ENCODE data around the gene TLE5.

TLE5 gene

DNA sequence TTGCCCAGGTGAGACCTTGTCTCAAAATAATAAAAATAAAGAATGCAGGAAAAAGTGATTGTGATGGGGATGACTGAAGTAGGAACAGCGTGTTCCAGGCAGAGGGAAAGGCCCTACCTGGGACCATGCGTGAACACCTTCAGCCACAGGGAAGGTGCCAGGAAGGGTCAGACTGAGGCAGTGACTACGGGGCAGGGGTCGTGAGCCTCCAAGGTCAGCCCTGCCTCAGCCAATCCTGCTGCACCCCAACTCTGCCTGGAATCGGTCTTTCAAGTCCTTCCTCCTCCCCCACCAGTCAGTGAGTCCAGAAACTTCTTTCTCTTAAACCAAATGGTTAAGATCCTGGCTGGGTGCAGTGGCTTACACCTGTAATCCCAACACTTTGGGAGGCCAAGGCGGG lies 17.1 kb downstream of the TLE5 start:
- no peak for ATAC-seq

DNA sequence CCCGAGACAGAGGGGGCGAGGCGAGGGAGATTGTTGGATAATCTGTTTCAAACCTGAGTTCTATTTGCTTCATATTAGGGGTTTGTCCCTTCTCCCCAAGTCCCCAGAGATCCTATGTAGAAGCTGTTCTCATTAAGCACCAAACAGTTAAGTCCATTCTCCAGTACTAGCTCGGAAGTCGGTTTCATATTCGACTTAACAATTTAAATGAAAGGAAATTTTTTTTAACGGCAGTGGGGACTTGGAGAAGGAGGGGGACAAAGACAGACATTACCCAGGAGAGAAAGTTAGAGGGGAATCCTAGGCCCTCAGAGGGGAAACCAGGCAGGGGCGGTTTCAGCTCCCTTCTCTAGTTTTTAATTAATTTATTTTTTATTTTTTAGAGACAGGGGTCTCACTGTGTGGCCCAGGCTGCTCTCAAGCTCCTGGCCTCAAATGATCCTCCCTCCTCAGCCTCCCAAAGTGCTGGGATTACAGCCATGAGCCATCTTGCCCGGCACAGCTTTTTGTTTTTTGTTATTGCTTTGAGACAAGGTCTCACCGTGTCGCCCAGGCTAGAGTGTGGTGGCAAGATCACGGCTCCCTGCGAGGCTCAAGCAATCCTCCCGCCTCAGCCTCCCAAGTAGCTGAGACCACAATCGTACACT lies 19.6 kb downstream of the TLE5 start:
- ATAC-seq = no peak
- no peak for TF ChIP-seq TOX (CRISPR knock-in tag; IDR thresholded peaks at IDR 0.05; ENCODE audit: borderline replicate concordance)

More for the DNA sequence above, 17.1 kb downstream of the TLE5 start:
- TF ChIP-seq TOX (CRISPR knock-in tag; IDR thresholded peaks at IDR 0.05; ENCODE audit: borderline replicate concordance) = no peak
- TF ChIP-seq RARB (CRISPR knock-in tag; IDR thresholded peaks at IDR 0.05) = no peak
- no peak for TF ChIP-seq ZNF565 (CRISPR knock-in tag; conservative IDR thresholded peaks at IDR 0.05; ENCODE audit: low read depth)
- TF ChIP-seq SNAI2 (CRISPR knock-in tag; IDR thresholded peaks at IDR 0.05) = no peak
- no peak for TF ChIP-seq PPARA (CRISPR knock-in tag; IDR thresholded peaks at IDR 0.05; ENCODE audit: borderline replicate concordance)
- no peak for TF ChIP-seq ARNTL (CRISPR knock-in tag; IDR thresholded peaks at IDR 0.05; ENCODE audit: borderline replicate concordance, low read depth)
- TF ChIP-seq OSR1 (CRISPR knock-in tag; IDR thresholded peaks at IDR 0.05) = no peak
- TF ChIP-seq, protein P1, sequence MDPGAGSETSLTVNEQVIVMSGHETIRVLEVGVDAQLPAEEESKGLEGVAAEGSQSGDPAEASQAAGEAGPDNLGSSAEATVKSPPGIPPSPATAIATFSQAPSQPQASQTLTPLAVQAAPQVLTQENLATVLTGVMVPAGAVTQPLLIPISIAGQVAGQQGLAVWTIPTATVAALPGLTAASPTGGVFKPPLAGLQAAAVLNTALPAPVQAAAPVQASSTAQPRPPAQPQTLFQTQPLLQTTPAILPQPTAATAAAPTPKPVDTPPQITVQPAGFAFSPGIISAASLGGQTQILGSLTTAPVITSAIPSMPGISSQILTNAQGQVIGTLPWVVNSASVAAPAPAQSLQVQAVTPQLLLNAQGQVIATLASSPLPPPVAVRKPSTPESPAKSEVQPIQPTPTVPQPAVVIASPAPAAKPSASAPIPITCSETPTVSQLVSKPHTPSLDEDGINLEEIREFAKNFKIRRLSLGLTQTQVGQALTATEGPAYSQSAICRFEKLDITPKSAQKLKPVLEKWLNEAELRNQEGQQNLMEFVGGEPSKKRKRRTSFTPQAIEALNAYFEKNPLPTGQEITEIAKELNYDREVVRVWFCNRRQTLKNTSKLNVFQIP (CRISPR knock-in tag; IDR thresholded peaks at IDR 0.05; ENCODE audit: borderline replicate concordance, low read depth) = no peak
- TF ChIP-seq, protein P2, sequence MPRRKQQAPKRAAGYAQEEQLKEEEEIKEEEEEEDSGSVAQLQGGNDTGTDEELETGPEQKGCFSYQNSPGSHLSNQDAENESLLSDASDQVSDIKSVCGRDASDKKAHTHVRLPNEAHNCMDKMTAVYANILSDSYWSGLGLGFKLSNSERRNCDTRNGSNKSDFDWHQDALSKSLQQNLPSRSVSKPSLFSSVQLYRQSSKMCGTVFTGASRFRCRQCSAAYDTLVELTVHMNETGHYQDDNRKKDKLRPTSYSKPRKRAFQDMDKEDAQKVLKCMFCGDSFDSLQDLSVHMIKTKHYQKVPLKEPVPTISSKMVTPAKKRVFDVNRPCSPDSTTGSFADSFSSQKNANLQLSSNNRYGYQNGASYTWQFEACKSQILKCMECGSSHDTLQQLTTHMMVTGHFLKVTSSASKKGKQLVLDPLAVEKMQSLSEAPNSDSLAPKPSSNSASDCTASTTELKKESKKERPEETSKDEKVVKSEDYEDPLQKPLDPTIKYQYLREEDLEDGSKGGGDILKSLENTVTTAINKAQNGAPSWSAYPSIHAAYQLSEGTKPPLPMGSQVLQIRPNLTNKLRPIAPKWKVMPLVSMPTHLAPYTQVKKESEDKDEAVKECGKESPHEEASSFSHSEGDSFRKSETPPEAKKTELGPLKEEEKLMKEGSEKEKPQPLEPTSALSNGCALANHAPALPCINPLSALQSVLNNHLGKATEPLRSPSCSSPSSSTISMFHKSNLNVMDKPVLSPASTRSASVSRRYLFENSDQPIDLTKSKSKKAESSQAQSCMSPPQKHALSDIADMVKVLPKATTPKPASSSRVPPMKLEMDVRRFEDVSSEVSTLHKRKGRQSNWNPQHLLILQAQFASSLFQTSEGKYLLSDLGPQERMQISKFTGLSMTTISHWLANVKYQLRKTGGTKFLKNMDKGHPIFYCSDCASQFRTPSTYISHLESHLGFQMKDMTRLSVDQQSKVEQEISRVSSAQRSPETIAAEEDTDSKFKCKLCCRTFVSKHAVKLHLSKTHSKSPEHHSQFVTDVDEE (CRISPR knock-in tag; IDR thresholded peaks at IDR 0.05) = no peak
- TF ChIP-seq BACH2 (CRISPR knock-in tag; IDR thresholded peaks at IDR 0.05; ENCODE audit: borderline replicate concordance) = no peak
- TF ChIP-seq TCF4 (CRISPR knock-in tag; IDR thresholded peaks at IDR 0.05; ENCODE audit: borderline replicate concordance) = no peak
- TF ChIP-seq ZC3H10 (CRISPR knock-in tag; IDR thresholded peaks at IDR 0.05) = no peak
- no peak for TF ChIP-seq CSDC2 (CRISPR knock-in tag; IDR thresholded peaks at IDR 0.05)

DNA sequence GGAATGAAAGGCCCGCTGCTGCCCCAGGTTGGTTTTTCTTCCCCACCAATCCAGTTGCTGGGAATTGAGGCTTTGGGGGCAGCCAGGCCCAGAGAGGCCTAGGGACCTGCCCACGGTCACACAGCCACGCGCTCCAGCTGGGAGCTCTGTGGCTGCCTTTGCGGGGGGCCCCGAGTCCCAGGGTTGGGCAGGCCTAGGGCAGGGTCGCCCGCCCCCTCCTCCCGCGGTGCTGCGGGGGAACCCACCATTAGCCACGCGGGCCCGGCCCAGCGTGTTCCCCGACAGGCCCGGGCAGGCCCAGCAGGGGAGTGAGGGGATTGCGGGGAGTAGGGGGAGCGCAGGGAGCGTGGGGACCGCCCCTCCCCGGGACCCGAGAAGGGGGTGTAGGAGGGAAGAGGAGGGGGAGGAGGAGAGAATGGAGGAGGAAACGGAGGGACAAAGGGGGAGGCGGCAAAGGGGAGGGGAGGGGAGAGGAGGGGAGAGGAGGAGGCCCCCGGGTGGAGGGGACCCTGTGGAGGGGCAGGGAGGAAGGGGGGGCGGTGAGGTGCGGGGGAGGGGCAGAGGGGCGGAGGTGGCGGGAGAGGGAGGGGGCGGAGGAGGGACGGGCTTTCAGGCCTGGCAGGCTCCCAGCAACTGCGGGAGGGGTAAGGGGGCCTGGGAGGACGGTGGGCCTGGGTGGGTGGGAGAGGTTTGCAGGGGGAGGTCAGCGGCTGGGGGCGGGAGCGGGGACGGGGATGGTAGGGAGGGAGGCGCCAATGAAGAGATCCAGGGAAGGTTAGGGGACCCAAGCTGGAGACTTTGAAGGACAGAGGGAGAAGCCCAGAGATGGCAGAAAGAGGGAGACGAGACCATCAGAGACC lies 20.3 kb downstream of the TLE5 start:
- no peak for ATAC-seq
- TF ChIP-seq GLIS3 (CRISPR knock-in tag; IDR thresholded peaks at IDR 0.05) = no peak
- no peak for TF ChIP-seq SNAI2 (CRISPR knock-in tag; IDR thresholded peaks at IDR 0.05)
- TF ChIP-seq CSDC2 (CRISPR knock-in tag; IDR thresholded peaks at IDR 0.05) = no peak
- TF ChIP-seq ZC3H10 (CRISPR knock-in tag; IDR thresholded peaks at IDR 0.05) = no peak

DNA sequence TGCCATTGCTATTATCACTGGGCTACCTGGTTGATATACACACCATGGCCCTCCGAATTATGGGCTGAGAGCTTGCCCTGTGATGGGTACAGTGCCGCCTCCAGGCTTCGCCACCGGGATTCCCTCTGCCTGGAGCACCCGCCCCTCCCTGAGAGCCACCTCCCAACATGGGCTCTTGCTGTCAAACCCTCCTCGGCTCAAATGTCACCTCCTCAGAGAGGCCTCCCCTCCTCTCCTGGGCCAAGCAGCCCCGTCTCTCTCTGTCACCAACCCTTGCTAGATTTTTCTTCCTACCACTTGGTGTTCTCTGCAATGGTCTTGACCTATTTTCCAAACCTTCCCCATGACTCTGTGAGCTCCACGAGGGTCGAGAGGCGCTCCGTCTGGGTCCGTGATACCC lies 21.0 kb downstream of the TLE5 start:
- no peak for TF ChIP-seq ZNF70 (CRISPR knock-in tag; IDR thresholded peaks at IDR 0.05)
- TF ChIP-seq ZNF565 (CRISPR knock-in tag; conservative IDR thresholded peaks at IDR 0.05; ENCODE audit: low read depth) = no peak
- no peak for TF ChIP-seq ZFP3 (CRISPR knock-in tag; IDR thresholded peaks at IDR 0.05)
- TF ChIP-seq TCF4 (CRISPR knock-in tag; IDR thresholded peaks at IDR 0.05; ENCODE audit: borderline replicate concordance) = no peak
- TF ChIP-seq, protein P1 (CRISPR knock-in tag; IDR thresholded peaks at IDR 0.05; ENCODE audit: borderline replicate concordance, low read depth) = no peak
- no peak for TF ChIP-seq ZFP30 (CRISPR knock-in tag; IDR thresholded peaks at IDR 0.05)
- no peak for TF ChIP-seq BACH2 (CRISPR knock-in tag; IDR thresholded peaks at IDR 0.05; ENCODE audit: borderline replicate concordance)
- TF ChIP-seq, protein P3, sequence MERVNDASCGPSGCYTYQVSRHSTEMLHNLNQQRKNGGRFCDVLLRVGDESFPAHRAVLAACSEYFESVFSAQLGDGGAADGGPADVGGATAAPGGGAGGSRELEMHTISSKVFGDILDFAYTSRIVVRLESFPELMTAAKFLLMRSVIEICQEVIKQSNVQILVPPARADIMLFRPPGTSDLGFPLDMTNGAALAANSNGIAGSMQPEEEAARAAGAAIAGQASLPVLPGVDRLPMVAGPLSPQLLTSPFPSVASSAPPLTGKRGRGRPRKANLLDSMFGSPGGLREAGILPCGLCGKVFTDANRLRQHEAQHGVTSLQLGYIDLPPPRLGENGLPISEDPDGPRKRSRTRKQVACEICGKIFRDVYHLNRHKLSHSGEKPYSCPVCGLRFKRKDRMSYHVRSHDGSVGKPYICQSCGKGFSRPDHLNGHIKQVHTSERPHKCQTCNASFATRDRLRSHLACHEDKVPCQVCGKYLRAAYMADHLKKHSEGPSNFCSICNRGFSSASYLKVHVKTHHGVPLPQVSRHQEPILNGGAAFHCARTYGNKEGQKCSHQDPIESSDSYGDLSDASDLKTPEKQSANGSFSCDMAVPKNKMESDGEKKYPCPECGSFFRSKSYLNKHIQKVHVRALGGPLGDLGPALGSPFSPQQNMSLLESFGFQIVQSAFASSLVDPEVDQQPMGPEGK (CRISPR knock-in tag; IDR thresholded peaks at IDR 0.05; ENCODE audit: borderline replicate concordance) = no peak
- no peak for TF ChIP-seq GLIS3 (CRISPR knock-in tag; IDR thresholded peaks at IDR 0.05)
- TF ChIP-seq TOX (CRISPR knock-in tag; IDR thresholded peaks at IDR 0.05; ENCODE audit: borderline replicate concordance) = no peak
- TF ChIP-seq PPARA (CRISPR knock-in tag; IDR thresholded peaks at IDR 0.05; ENCODE audit: borderline replicate concordance) = no peak
- no peak for TF ChIP-seq RARB (CRISPR knock-in tag; IDR thresholded peaks at IDR 0.05)
- no peak for TF ChIP-seq CSDC2 (CRISPR knock-in tag; IDR thresholded peaks at IDR 0.05)
- no peak for TF ChIP-seq ISL1 (CRISPR knock-in tag; IDR thresholded peaks at IDR 0.05)
- TF ChIP-seq OSR1 (CRISPR knock-in tag; IDR thresholded peaks at IDR 0.05) = no peak
- ATAC-seq = no peak

Measured in SK-N-SH treated with all-trans-retinoic acid at 6 μM for 48 hours (cell line).